ENCODE measurements around the gene TLL1. TPM values are rescaled to one million over a fixed set of nuclear protein-coding genes. Genes with fewer than 3 reads are reported as not detected.

Gene TLL1
- total RNA-seq, 1 experiment from 2014 or later, result 0.46 TPM

GRCh38 chr4:165864271-165864670, 8.8 kb upstream of the TLL1 start:
- no peaks in the 10 kb centered on the region for H3K36me3 ChIP-seq (ENCODE audit: low read depth)
- no TSS peak for BruUV-seq (replicated peaks)
- no peak overlapping the region for H3K27ac ChIP-seq
- POLR2A ChIA-PET (ENCODE audit: unreplicated experiment), result no interaction called here
- TF ChIP-seq, protein P1, sequence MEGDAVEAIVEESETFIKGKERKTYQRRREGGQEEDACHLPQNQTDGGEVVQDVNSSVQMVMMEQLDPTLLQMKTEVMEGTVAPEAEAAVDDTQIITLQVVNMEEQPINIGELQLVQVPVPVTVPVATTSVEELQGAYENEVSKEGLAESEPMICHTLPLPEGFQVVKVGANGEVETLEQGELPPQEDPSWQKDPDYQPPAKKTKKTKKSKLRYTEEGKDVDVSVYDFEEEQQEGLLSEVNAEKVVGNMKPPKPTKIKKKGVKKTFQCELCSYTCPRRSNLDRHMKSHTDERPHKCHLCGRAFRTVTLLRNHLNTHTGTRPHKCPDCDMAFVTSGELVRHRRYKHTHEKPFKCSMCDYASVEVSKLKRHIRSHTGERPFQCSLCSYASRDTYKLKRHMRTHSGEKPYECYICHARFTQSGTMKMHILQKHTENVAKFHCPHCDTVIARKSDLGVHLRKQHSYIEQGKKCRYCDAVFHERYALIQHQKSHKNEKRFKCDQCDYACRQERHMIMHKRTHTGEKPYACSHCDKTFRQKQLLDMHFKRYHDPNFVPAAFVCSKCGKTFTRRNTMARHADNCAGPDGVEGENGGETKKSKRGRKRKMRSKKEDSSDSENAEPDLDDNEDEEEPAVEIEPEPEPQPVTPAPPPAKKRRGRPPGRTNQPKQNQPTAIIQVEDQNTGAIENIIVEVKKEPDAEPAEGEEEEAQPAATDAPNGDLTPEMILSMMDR (conservative IDR thresholded peaks at IDR 0.05), result no peak; the same call in 1 of the 2 replicates
- TF ChIP-seq EZH2 (IDR thresholded peaks at IDR 0.05; ENCODE audit: low read depth), result no peak
- H3K27me3 ChIP-seq (ENCODE audit: insufficient read depth, low read depth), result no peaks in the 10 kb centered on the region
- intact Hi-C loops (cut with micrococcal nuclease; ENCODE audit: unreplicated experiment), result no loop called here
- no peak overlapping the region for H3K4me2 ChIP-seq
- no peaks in the 10 kb centered on the region for H3K9me2 ChIP-seq (ENCODE audit: insufficient read depth)
- no peaks in the 10 kb centered on the region for H3K79me2 ChIP-seq (ENCODE audit: low read depth)
- no peaks in the 10 kb centered on the region for H3K9me3 ChIP-seq (ENCODE audit: insufficient read depth, low read depth)
- DNase-seq, result no peak
- CTCF ChIA-PET, result no interaction called here
- no peaks in the 10 kb centered on the region for H3K4me1 ChIP-seq (replicated peaks; ENCODE audit: insufficient read depth)
- no peak overlapping the region for H2AFZ ChIP-seq
- no peaks in the 10 kb centered on the region for H4K20me1 ChIP-seq (ENCODE audit: insufficient read depth)
- no peak overlapping the region for H3K4me3 ChIP-seq
- H3F3A ChIP-seq (ENCODE audit: insufficient read depth, low read depth), result no peaks in the 10 kb centered on the region

DNA sequence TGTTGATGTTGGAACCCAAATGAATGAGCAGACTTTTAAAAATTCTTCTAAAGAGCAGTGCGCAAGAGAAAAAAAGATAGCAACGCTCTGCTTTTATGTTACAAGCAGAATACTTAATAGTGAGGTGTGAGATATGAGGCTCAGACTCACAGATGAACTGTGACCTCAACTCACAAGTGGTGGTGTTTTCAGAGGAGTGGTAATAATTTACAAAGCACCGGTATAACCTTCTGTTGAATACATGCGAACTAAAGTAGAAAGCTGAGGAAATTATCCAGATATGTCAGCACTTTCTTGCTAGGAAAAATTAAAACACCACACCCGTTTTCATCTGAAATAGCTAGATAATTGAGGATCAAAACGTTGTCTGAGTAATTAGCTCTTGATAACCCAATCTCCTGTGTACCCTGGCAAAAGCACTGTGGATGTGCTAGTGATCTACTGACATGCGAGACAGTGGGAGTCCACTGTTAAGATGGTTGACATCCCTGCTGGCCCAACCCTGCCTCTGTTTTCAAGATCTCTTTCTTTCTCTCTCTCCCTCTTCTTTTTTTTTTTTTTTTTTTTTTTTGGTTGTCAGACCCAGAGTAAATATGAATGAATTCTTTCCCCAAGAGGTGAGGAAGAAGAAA, 6.9 kb upstream of the TLL1 start:
- Histone ChIP-seq H4K20me1 (ENCODE audit: insufficient read depth) (no peaks in the 10 kb centered on the region), H3K9me3 (ENCODE audit: insufficient read depth, low read depth) (no peaks in the 10 kb centered on the region), H3K36me3 (ENCODE audit: low read depth) (no peaks in the 10 kb centered on the region), H3K79me2 (ENCODE audit: low read depth) (no peaks in the 10 kb centered on the region), H3K4me1 (replicated peaks; ENCODE audit: insufficient read depth) (no peaks in the 10 kb centered on the region), H3K9me2 (ENCODE audit: insufficient read depth) (no peaks in the 10 kb centered on the region), H2AFZ (no peak overlapping the region), H3K4me2 (no peak overlapping the region), H3K27me3 (ENCODE audit: insufficient read depth, low read depth) (no peaks in the 10 kb centered on the region), H3K4me3 (no peak overlapping the region), H3F3A (ENCODE audit: insufficient read depth, low read depth) (no peaks in the 10 kb centered on the region), H3K27ac (no peak overlapping the region)
- no peak for TF ChIP-seq EZH2 (IDR thresholded peaks at IDR 0.05; ENCODE audit: low read depth)
- TF ChIP-seq, protein P1 (conservative IDR thresholded peaks at IDR 0.05), result no peak
- intact Hi-C loops (cut with micrococcal nuclease; ENCODE audit: unreplicated experiment), result no loop called here
- ChIA-PET CTCF (no interaction called here), POLR2A (ENCODE audit: unreplicated experiment) (interaction anchor here (0.6 kb wide), 1 partner anchor 8 kb away, joined by 3 read pairs; no protein-coding TSS in a partner anchor)
- no peak for DNase-seq
- no TSS peak for BruUV-seq (replicated peaks)

GRCh38 chr4:165867961-165868360, 5.1 kb upstream of the TLL1 start:
- POLR2A ChIA-PET (ENCODE audit: unreplicated experiment), result no interaction called here
- Histone ChIP-seq H3K4me3 (no peak overlapping the region), H2AFZ (no peak overlapping the region), H3K27ac (no peak overlapping the region), H3K27me3 (ENCODE audit: insufficient read depth, low read depth) (no peaks in the 10 kb centered on the region), H3K79me2 (ENCODE audit: low read depth) (no peaks in the 10 kb centered on the region), H3K9me2 (ENCODE audit: insufficient read depth) (no peaks in the 10 kb centered on the region), H3K4me2 (no peak overlapping the region), H3K4me1 (replicated peaks; ENCODE audit: insufficient read depth) (peaks cover 8% of the 10 kb centered on the region), H3K36me3 (ENCODE audit: low read depth) (no peaks in the 10 kb centered on the region), H3F3A (ENCODE audit: insufficient read depth, low read depth) (no peaks in the 10 kb centered on the region), H4K20me1 (ENCODE audit: insufficient read depth) (no peaks in the 10 kb centered on the region), H3K9me3 (ENCODE audit: insufficient read depth, low read depth) (no peaks in the 10 kb centered on the region)
- CTCF ChIA-PET, result no interaction called here
- no peak for DNase-seq
- TF ChIP-seq, protein P1 (conservative IDR thresholded peaks at IDR 0.05), result no peak
- no peak for TF ChIP-seq EZH2 (IDR thresholded peaks at IDR 0.05; ENCODE audit: low read depth)
- intact Hi-C loops (cut with micrococcal nuclease; ENCODE audit: unreplicated experiment), result no loop called here
- no TSS peak for BruUV-seq (replicated peaks)

All from PC-9 (cell line).